ENCODE measurements around the gene ITGA6. TPM values are rescaled to one million over a fixed set of nuclear protein-coding genes. Genes with fewer than 3 reads are reported as not detected.
A peak's percentile ranks its signal among the peaks of the same experiment; 100 is the strongest.

The ITGA6 gene
- total RNA-seq, 1 donor from 2014 or later, result 70.4 TPM

- intact Hi-C loops (cut with DNase I), result no loop called here
- no peak for TF ChIP-seq CTCF (IDR thresholded peaks at IDR 0.05)
- no peak overlapping the region for H3K4me3 ChIP-seq
- H3K4me1 ChIP-seq, result peaks cover 44% of the 10 kb centered on the region
- no peak for DNase-seq
- H3K27ac ChIP-seq, result no peak overlapping the region
- no peak for ATAC-seq
- H3K9me3 ChIP-seq, result no peaks in the 10 kb centered on the region
- no peaks in the 10 kb centered on the region for H3K27me3 ChIP-seq (ENCODE audit: low read depth)
- H3K36me3 ChIP-seq, result no peaks in the 10 kb centered on the region
These were observed 13.4 kb downstream of the ITGA6 start for GRCh38 chr2:172440795-172441194.

GRCh38 chr2:172442072-172442895 is 14.9 kb downstream of the ITGA6 start:
- Histone ChIP-seq H3K27ac (no peak overlapping the region), H3K36me3 (no peaks in the 10 kb centered on the region), H3K4me1 (peaks cover 43% of the 10 kb centered on the region), H3K4me3 (no peak overlapping the region), H3K9me3 (no peaks in the 10 kb centered on the region), H3K27me3 (ENCODE audit: low read depth) (no peaks in the 10 kb centered on the region)
- peak; percentile 73 to 85 for ATAC-seq
- no peak for TF ChIP-seq CTCF (IDR thresholded peaks at IDR 0.05)
- intact Hi-C loops (cut with DNase I), result no loop called here
- DNase-seq, result no peak

- Histone ChIP-seq H3K4me1 (peaks cover 19% of the 10 kb centered on the region), H3K9me3 (no peaks in the 10 kb centered on the region), H3K4me3 (no peak overlapping the region), H3K27ac (no peak overlapping the region), H3K27me3 (ENCODE audit: low read depth) (no peaks in the 10 kb centered on the region), H3K36me3 (no peaks in the 10 kb centered on the region)
- TF ChIP-seq CTCF (IDR thresholded peaks at IDR 0.05), result no peak
- no peak for DNase-seq
- intact Hi-C loops (cut with DNase I), result no loop called here
- no peak for ATAC-seq
These were observed 18.5 kb downstream of the ITGA6 start for GRCh38 chr2:172445851-172446250.

- Histone ChIP-seq H3K27me3 (ENCODE audit: low read depth) (no peaks in the 10 kb centered on the region), H3K9me3 (no peaks in the 10 kb centered on the region), H3K36me3 (no peaks in the 10 kb centered on the region), H3K27ac (no peak overlapping the region), H3K4me3 (no peak overlapping the region), H3K4me1 (peaks cover 14% of the 10 kb centered on the region)
- no peak for TF ChIP-seq CTCF (IDR thresholded peaks at IDR 0.05)
- intact Hi-C loops (cut with DNase I), result no loop called here
- no peak for DNase-seq
- ATAC-seq, result no peak
These were observed 19.2 kb downstream of the ITGA6 start for GRCh38 chr2:172446474-172447063.

GRCh38 chr2:172447811-172448493 is 20.6 kb downstream of the ITGA6 start:
- no peak for TF ChIP-seq CTCF (IDR thresholded peaks at IDR 0.05)
- Histone ChIP-seq H3K27ac (no peak overlapping the region), H3K36me3 (no peaks in the 10 kb centered on the region), H3K4me3 (no peak overlapping the region), H3K4me1 (peaks cover 14% of the 10 kb centered on the region), H3K9me3 (no peaks in the 10 kb centered on the region), H3K27me3 (ENCODE audit: low read depth) (no peaks in the 10 kb centered on the region)
- ATAC-seq, result no peak
- intact Hi-C loops (cut with DNase I), result no loop called here
- DNase-seq, result no peak
